ES-I3 (cell line): ENCODE results near the gene SEC23IP.
A peak's percentile ranks its signal among the peaks of the same experiment; 100 is the strongest.
"Not testable (repeated sequence)": the region's sequence is repeated elsewhere in the genome, so short reads cannot be mapped to it uniquely, and the experiment has no call there.

Experiments
- H3K36me3 ChIP-seq: 2 replicates; pipeline ENCODE4 v1.6.1; 2013; ENCODE audit warnings: mild to moderate bottlenecking, low read length, control low read depth, moderate library complexity; ENCODE audit not compliant: insufficient read depth
- H3K4me1 ChIP-seq: 2 replicates; pipeline ENCODE4 v1.6.1; 2013; ENCODE audit warnings: mild to moderate bottlenecking, control low read depth, low read length; ENCODE audit not compliant: insufficient read depth
- H3K9ac ChIP-seq: 2 replicates; pipeline ENCODE4 v1.6.1; 2013; ENCODE audit warnings: low read depth, mild to moderate bottlenecking, low read length, moderate library complexity
- H3K9me3 ChIP-seq: 2 replicates; pipeline ENCODE4 v1.6.1; 2013; ENCODE audit warnings: mild to moderate bottlenecking, low read length, moderate library complexity; ENCODE audit not compliant: control insufficient read depth, insufficient read depth

Gene SEC23IP

GRCh38 chr10:119893845-119894427, 1.4 kb downstream of the SEC23IP start:
- peak overlapping the region; percentile 30; the same call in 1 of the 2 replicates for H3K9ac ChIP-seq
- no peaks in the 10 kb centered on the region for H3K9me3 ChIP-seq
- H3K36me3 ChIP-seq = peaks cover 7% of the 10 kb centered on the region; the same call in 1 of the 2 replicates
- H3K4me1 ChIP-seq = peaks cover 5% of the 10 kb centered on the region; the same call in 1 of the 2 replicates

- H3K9me3 ChIP-seq = no peaks in the 10 kb centered on the region
- peaks cover 5% of the 10 kb centered on the region; the same call in 1 of the 2 replicates for H3K4me1 ChIP-seq
- no peak overlapping the region for H3K9ac ChIP-seq
- peaks cover 12% of the 10 kb centered on the region; the same call in 1 of the 2 replicates for H3K36me3 ChIP-seq
These were observed 3.6 kb downstream of the SEC23IP start for GRCh38 chr10:119896061-119896655.

- H3K36me3 ChIP-seq = peaks cover 12% of the 10 kb centered on the region; the same call in 1 of the 2 replicates
- H3K9ac ChIP-seq = no peak overlapping the region
- peaks cover 5% of the 10 kb centered on the region; the same call in 1 of the 2 replicates for H3K4me1 ChIP-seq
- H3K9me3 ChIP-seq = no peaks in the 10 kb centered on the region
These were observed 4.6 kb downstream of the SEC23IP start for GRCh38 chr10:119896937-119897770.

GRCh38 chr10:119898577-119898976, 6.0 kb downstream of the SEC23IP start:
- Histone ChIP-seq H3K9me3 (no peaks in the 10 kb centered on the region), H3K9ac (no peak overlapping the region), H3K4me1 (peaks cover 5% of the 10 kb centered on the region; the same call in 1 of the 2 replicates), H3K36me3 (peaks cover 20% of the 10 kb centered on the region)

- no peaks in the 10 kb centered on the region for H3K4me1 ChIP-seq
- H3K9me3 ChIP-seq = no peaks in the 10 kb centered on the region
- H3K9ac ChIP-seq = no peak overlapping the region
- peaks cover 30% of the 10 kb centered on the region for H3K36me3 ChIP-seq
These were observed 11.6 kb downstream of the SEC23IP start for GRCh38 chr10:119903946-119904666.

GRCh38 chr10:119907695-119908094, 15.2 kb downstream of the SEC23IP start:
- H3K9me3 ChIP-seq, H3K9ac ChIP-seq, H3K4me1 ChIP-seq: not testable (repeated sequence)
- H3K36me3 ChIP-seq = peaks cover 27% of the 10 kb centered on the region

GRCh38 chr10:119908166-119908565, 15.6 kb downstream of the SEC23IP start:
- no peak overlapping the region for H3K9ac ChIP-seq
- H3K36me3 ChIP-seq = peaks cover 26% of the 10 kb centered on the region
- no peaks in the 10 kb centered on the region for H3K4me1 ChIP-seq
- H3K9me3 ChIP-seq = no peaks in the 10 kb centered on the region

- H3K36me3 ChIP-seq = peaks cover 16% of the 10 kb centered on the region
- H3K9ac ChIP-seq = no peak overlapping the region
- no peaks in the 10 kb centered on the region for H3K9me3 ChIP-seq
- no peaks in the 10 kb centered on the region for H3K4me1 ChIP-seq
These were observed 18.2 kb downstream of the SEC23IP start for GRCh38 chr10:119910689-119911088.

- no peaks in the 10 kb centered on the region for H3K9me3 ChIP-seq
- H3K36me3 ChIP-seq = peaks cover 33% of the 10 kb centered on the region
- H3K9ac ChIP-seq = no peak overlapping the region
- H3K4me1 ChIP-seq = no peaks in the 10 kb centered on the region
These were observed 25.2 kb downstream of the SEC23IP start for GRCh38 chr10:119917777-119918176.

GRCh38 chr10:119919271-119919670, 26.7 kb downstream of the SEC23IP start:
- Histone ChIP-seq H3K36me3 (peaks cover 36% of the 10 kb centered on the region), H3K9ac (no peak overlapping the region)

GRCh38 chr10:119919826-119920225, 27.3 kb downstream of the SEC23IP start:
- Histone ChIP-seq H3K36me3 (peaks cover 36% of the 10 kb centered on the region), H3K4me1 (no peaks in the 10 kb centered on the region), H3K9me3 (no peaks in the 10 kb centered on the region; the same call in 1 of the 2 replicates), H3K9ac (no peak overlapping the region)

More at GRCh38 chr10:119919271-119919670, 26.7 kb downstream of the SEC23IP start:
- H3K4me1 ChIP-seq = no peaks in the 10 kb centered on the region
- H3K9me3 ChIP-seq = no peaks in the 10 kb centered on the region; the same call in 1 of the 2 replicates

- Histone ChIP-seq H3K9ac (no peak overlapping the region), H3K9me3 (no peaks in the 10 kb centered on the region; the same call in 1 of the 2 replicates), H3K36me3 (peaks cover 11% of the 10 kb centered on the region), H3K4me1 (no peaks in the 10 kb centered on the region)
These were observed 35.9 kb downstream of the SEC23IP start for GRCh38 chr10:119928411-119928810.

GRCh38 chr10:119931871-119932270, 39.3 kb downstream of the SEC23IP start:
- no peak overlapping the region for H3K9ac ChIP-seq
- H3K36me3 ChIP-seq = peaks cover 19% of the 10 kb centered on the region
- no peaks in the 10 kb centered on the region for H3K4me1 ChIP-seq
- H3K9me3 ChIP-seq = no peaks in the 10 kb centered on the region

- Histone ChIP-seq H3K4me1 (no peaks in the 10 kb centered on the region), H3K9ac (no peak overlapping the region), H3K36me3 (peaks cover 19% of the 10 kb centered on the region), H3K9me3 (no peaks in the 10 kb centered on the region)
These were observed 40.1 kb downstream of the SEC23IP start for GRCh38 chr10:119932631-119933030.
